ENCODE results near the gene FBXW7. TPM values are rescaled to one million over a fixed set of nuclear protein-coding genes. Genes with fewer than 3 reads are reported as not detected.

The FBXW7 gene
- total and polyA plus RNA-seq, 4 donors = 7.6 to 82.1 (median 20.6) TPM

DNA sequence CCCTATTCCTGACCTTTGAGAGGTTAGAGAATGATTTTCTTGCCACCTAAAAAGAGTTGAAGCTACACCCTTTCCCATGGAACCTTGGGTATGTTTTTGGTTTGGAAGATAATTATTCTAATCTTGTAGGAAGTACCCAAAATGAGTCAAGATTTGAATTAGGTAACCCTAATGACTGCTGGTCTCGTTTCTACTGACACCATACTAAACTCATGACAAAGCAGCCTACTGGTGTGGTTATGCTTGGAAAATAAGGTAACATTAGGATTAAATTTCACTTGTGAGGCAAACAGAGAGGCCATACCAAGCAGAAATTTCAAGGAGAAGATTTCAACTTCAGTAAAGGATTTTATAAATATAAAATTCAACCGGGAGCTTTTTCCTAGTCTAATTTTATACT, 107.9 kb downstream of the FBXW7 start:
- no peak for ATAC-seq (ENCODE audit: insufficient read depth, low FRiP score)
- 73 to 77% methylated on average over 2 of the region's 2 CpGs for WGBS, 2 donors
- H3K27ac ChIP-seq (ENCODE audit: low read depth in 1 of 2, low read length in 1 of 2) = no peak overlapping the region

DNA sequence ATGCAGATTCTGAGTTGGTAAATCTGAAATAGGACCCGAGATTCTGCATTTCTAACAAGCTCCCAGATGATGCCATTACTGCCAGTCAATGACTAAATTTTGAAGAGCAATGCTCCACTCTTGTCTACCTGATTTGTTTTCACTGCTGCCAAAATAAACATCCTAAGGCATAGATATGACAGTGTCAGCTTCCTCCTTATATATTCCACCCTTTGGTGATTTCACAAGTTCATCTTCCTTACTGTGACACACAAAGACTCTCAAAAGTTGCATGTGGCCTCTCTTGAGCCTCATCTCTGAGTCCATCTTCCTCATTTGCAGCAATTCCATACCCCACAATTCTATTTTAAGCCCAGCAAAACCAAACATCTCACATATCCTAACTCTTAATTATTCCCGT, 110.9 kb downstream of the FBXW7 start:
- no peak for DNase-seq
- H3K36me3 ChIP-seq (ENCODE audit: control insufficient read depth in 4 of 4, insufficient read depth in 4 of 4, low read length in 4 of 4) = no peaks in the 10 kb centered on the region
- WGBS, 2 donors = 55 to 71% methylated on average over 2 of the region's 2 CpGs
- peaks cover 0 to 11% (median 0%) of the 10 kb centered on the region in 5 donors for H3K4me1 ChIP-seq (ENCODE audit: control insufficient read depth in 5 of 5, insufficient read depth in 5 of 5, low read length in 5 of 5)
- no peak overlapping the region for H3K9ac ChIP-seq (ENCODE audit: insufficient read depth in 1 of 2, low read length in 2 of 2)
- no peak overlapping the region for H3K27ac ChIP-seq (ENCODE audit: low read depth in 1 of 2, low read length in 1 of 2)
- TF ChIP-seq, protein P1, sequence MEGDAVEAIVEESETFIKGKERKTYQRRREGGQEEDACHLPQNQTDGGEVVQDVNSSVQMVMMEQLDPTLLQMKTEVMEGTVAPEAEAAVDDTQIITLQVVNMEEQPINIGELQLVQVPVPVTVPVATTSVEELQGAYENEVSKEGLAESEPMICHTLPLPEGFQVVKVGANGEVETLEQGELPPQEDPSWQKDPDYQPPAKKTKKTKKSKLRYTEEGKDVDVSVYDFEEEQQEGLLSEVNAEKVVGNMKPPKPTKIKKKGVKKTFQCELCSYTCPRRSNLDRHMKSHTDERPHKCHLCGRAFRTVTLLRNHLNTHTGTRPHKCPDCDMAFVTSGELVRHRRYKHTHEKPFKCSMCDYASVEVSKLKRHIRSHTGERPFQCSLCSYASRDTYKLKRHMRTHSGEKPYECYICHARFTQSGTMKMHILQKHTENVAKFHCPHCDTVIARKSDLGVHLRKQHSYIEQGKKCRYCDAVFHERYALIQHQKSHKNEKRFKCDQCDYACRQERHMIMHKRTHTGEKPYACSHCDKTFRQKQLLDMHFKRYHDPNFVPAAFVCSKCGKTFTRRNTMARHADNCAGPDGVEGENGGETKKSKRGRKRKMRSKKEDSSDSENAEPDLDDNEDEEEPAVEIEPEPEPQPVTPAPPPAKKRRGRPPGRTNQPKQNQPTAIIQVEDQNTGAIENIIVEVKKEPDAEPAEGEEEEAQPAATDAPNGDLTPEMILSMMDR (IDR thresholded peaks at IDR 0.05; ENCODE audit: control extremely low read depth, extremely low read depth) = no peak
- H3K27me3 ChIP-seq (ENCODE audit: control insufficient read depth in 3 of 3, insufficient read depth in 3 of 3, low read length in 2 of 3) = no peaks in the 10 kb centered on the region
- no peaks in the 10 kb centered on the region for H3K9me3 ChIP-seq (ENCODE audit: control insufficient read depth in 4 of 4, insufficient read depth in 3 of 4, low read length in 3 of 4)
- ATAC-seq (ENCODE audit: insufficient read depth, low FRiP score) = no peak
- no peak overlapping the region for H3K4me3 ChIP-seq

More for the DNA sequence above, 107.9 kb downstream of the FBXW7 start:
- no peaks in the 10 kb centered on the region for H3K36me3 ChIP-seq (ENCODE audit: control insufficient read depth in 4 of 4, insufficient read depth in 4 of 4, low read length in 4 of 4)
- no peaks in the 10 kb centered on the region for H3K27me3 ChIP-seq (ENCODE audit: control insufficient read depth in 3 of 3, insufficient read depth in 3 of 3, low read length in 2 of 3)
- no peak overlapping the region for H3K4me3 ChIP-seq
- TF ChIP-seq, protein P1 (IDR thresholded peaks at IDR 0.05; ENCODE audit: control extremely low read depth, extremely low read depth) = no peak
- no peak for DNase-seq
- no peak overlapping the region for H3K9ac ChIP-seq (ENCODE audit: insufficient read depth in 1 of 2, low read length in 2 of 2)
- H3K4me1 ChIP-seq (ENCODE audit: control insufficient read depth in 5 of 5, insufficient read depth in 5 of 5, low read length in 5 of 5) = peaks cover 0 to 18% (median 0%) of the 10 kb centered on the region in 5 donors
- H3K9me3 ChIP-seq (ENCODE audit: control insufficient read depth in 4 of 4, insufficient read depth in 3 of 4, low read length in 3 of 4) = no peaks in the 10 kb centered on the region

- ATAC-seq (ENCODE audit: insufficient read depth, low FRiP score) (no peak), DNase-seq (no peak)
- Histone ChIP-seq H3K9ac (ENCODE audit: insufficient read depth in 1 of 2, low read length in 2 of 2) (no peak overlapping the region), H3K4me1 (ENCODE audit: control insufficient read depth in 5 of 5, insufficient read depth in 5 of 5, low read length in 5 of 5) (peaks cover 0 to 11% (median 0%) of the 10 kb centered on the region in 5 donors), H3K27ac (ENCODE audit: low read depth in 1 of 2, low read length in 1 of 2) (no peak overlapping the region), H3K4me3 (no peak overlapping the region), H3K27me3 (ENCODE audit: control insufficient read depth in 3 of 3, insufficient read depth in 3 of 3, low read length in 2 of 3) (no peaks in the 10 kb centered on the region), H3K9me3 (ENCODE audit: control insufficient read depth in 4 of 4, insufficient read depth in 3 of 4, low read length in 3 of 4) (no peaks in the 10 kb centered on the region), H3K36me3 (ENCODE audit: control insufficient read depth in 4 of 4, insufficient read depth in 4 of 4, low read length in 4 of 4) (no peaks in the 10 kb centered on the region)
- TF ChIP-seq, protein P1 (IDR thresholded peaks at IDR 0.05; ENCODE audit: control extremely low read depth, extremely low read depth) = no peak
- WGBS, 2 donors = 48 to 79% methylated on average over 3 of the region's 3 CpGs
Observed at GRCh38 chr4:152424396-152424795, 111.5 kb downstream of the FBXW7 start.

DNA sequence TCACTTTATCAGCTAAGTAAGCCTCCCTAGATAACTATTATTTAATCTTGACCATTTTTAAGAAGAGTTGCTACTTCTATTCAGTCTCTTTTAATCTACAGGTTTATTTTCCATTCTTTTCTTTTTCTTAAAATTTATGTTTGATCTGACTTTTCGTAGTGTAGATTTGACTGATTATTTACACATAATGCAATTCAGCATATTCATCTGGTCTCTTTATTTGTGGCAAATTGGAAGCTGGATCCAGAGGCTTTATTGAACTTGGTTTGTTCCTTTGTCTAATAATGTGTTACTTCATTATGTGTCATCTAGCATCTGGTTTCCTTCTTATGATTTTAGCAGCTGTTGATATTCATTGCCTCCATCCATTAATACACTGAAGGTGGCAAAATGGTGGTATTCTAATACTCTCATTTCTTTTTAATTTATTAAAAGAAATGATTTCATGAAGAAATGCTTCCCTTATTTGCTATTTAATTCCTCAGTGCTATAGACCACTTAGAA, 113.0 kb downstream of the FBXW7 start:
- WGBS, 2 donors = 90 to 93% methylated on average over 1 of the region's 1 CpG
- peaks cover 0 to 11% (median 0%) of the 10 kb centered on the region in 5 donors for H3K4me1 ChIP-seq (ENCODE audit: control insufficient read depth in 5 of 5, insufficient read depth in 5 of 5, low read length in 5 of 5)
- DNase-seq (no peak), ATAC-seq (ENCODE audit: insufficient read depth, low FRiP score) (no peak)
- H3K9ac ChIP-seq (ENCODE audit: insufficient read depth in 1 of 2, low read length in 2 of 2) = no peak overlapping the region
- TF ChIP-seq, protein P1 (IDR thresholded peaks at IDR 0.05; ENCODE audit: control extremely low read depth, extremely low read depth) = no peak
- no peaks in the 10 kb centered on the region for H3K27me3 ChIP-seq (ENCODE audit: control insufficient read depth in 3 of 3, insufficient read depth in 3 of 3, low read length in 2 of 3)
- no peaks in the 10 kb centered on the region for H3K36me3 ChIP-seq (ENCODE audit: control insufficient read depth in 4 of 4, insufficient read depth in 4 of 4, low read length in 4 of 4)
- no peaks in the 10 kb centered on the region for H3K9me3 ChIP-seq (ENCODE audit: control insufficient read depth in 4 of 4, insufficient read depth in 3 of 4, low read length in 3 of 4)
- H3K27ac ChIP-seq (ENCODE audit: low read depth in 1 of 2, low read length in 1 of 2) = no peak overlapping the region
- H3K4me3 ChIP-seq = no peak overlapping the region

Data from lung (tissue), 12 donors.